Sigmoid colon (tissue), 7 donors: ENCODE results near the gene SLC19A1. TPM values are rescaled to one million over a fixed set of nuclear protein-coding genes. Genes with fewer than 3 reads are reported as not detected.

Experiments used
- DNase-seq: peaks from one replicate; pipeline ENCODE4 v3.0.0-alpha.2; 2019
- H3K27ac ChIP-seq, 4 donors: fragments of 200-600 bp; sonication (generic); one replicate each; pipeline ENCODE4 v1.5.1; 2016 to 2019; ENCODE audit warnings: mild to moderate bottlenecking in 1 of 4
- H3K27me3 ChIP-seq, 3 donors: fragments of 200-600 bp; sonication (generic); one replicate each; pipeline ENCODE4 v1.5.1; 2019; ENCODE audit warnings: mild to moderate bottlenecking in 1 of 3
- H3K36me3 ChIP-seq, 4 donors: fragments of 200-600 bp; sonication (generic); one replicate each; pipeline ENCODE4 v1.5.1; 2016 to 2019
- H3K4me1 ChIP-seq, 4 donors: fragments of 200-600 bp; sonication (generic); one replicate each; pipeline ENCODE4 v1.5.1; 2017 to 2019
- H3K4me3 ChIP-seq, 4 donors: fragments of 200-600 bp; sonication (generic); one replicate each; pipeline ENCODE4 v1.5.1; 2017 to 2019; ENCODE audit warnings: mild to moderate bottlenecking in 2 of 4, moderate library complexity in 1 of 4
- H3K9me3 ChIP-seq, 4 donors: fragments of 200-600 bp in 3 of 4; sonication (generic) in 3 of 4; one replicate each; pipeline versions ENCODE4 v1.5.1 to v1.6.1; 2013 to 2019
- EP300 ChIP-seq, 4 donors: sonication (generic); formaldehyde crosslinking; IDR thresholded peaks; one replicate each; pipeline ENCODE4 v1.6.1; 2017; ENCODE audit warnings: antibody characterized with exemption in 4 of 4
- POLR2A ChIP-seq, 2 donors: fragments of 450-650 bp; IDR thresholded peaks; one replicate each; pipeline ENCODE4 v1.6.1; 2016; ENCODE audit warnings: antibody characterized with exemption in 2 of 2, mild to moderate bottlenecking in 2 of 2, moderate library complexity in 2 of 2
- POLR2AphosphoS5 ChIP-seq, 4 donors: sonication (generic); formaldehyde crosslinking; IDR thresholded peaks; one replicate each; pipeline ENCODE4 v1.6.1; 2017; ENCODE audit warnings: antibody characterized with exemption in 4 of 4
- WGBS, 2 donors: extraction: QIAGEN DNeasy Blood & Tissue Kit; methylation state at CpG; one replicate each; pipeline ENCODE4 v1.1.7; 2013; 5-methylcytosine and 5-hydroxymethylcytosine counted together
- intact Hi-C: fragments of 100-400 bp; cut with DNase I; formaldehyde crosslinking; loops from one replicate; pipeline ENCODE4 v1.15.1; 2023
- polyA plus RNA-seq, 3 donors: library from polyadenylated mRNA; stranded (reverse); fragments of 200-250 nt; gene quantifications; one replicate each; pipeline ENCODE4 v1.2.3, GENCODE V29; 2013
- total RNA-seq, 4 donors: library from RNA; depleted of rRNA; stranded (reverse); fragments of >200 nt; gene quantifications; one replicate each; pipeline ENCODE4 v1.1.0, GENCODE V29; 2016
- TF ChIP-seq, protein P1 (sequence below), 4 experiments: fragments of 450-650 bp in 3 of 4; fragments of 200-600 bp in 1 of 4; IDR thresholded peaks; one replicate each; pipeline ENCODE4 v1.5.1; 2016 to 2019; ENCODE audit warnings: antibody characterized with exemption in 4 of 4, mild to moderate bottlenecking in 3 of 4, moderate library complexity in 2 of 4
- donor health status: healthy with polysubstance abuse.
- donor health status: Bipolar disorder and iron deficiency.
- donor health status: healthy.

The SLC19A1 gene
- total and polyA plus RNA-seq, 7 donors: 1.8 to 10.7 (median 2.5) TPM

DNA sequence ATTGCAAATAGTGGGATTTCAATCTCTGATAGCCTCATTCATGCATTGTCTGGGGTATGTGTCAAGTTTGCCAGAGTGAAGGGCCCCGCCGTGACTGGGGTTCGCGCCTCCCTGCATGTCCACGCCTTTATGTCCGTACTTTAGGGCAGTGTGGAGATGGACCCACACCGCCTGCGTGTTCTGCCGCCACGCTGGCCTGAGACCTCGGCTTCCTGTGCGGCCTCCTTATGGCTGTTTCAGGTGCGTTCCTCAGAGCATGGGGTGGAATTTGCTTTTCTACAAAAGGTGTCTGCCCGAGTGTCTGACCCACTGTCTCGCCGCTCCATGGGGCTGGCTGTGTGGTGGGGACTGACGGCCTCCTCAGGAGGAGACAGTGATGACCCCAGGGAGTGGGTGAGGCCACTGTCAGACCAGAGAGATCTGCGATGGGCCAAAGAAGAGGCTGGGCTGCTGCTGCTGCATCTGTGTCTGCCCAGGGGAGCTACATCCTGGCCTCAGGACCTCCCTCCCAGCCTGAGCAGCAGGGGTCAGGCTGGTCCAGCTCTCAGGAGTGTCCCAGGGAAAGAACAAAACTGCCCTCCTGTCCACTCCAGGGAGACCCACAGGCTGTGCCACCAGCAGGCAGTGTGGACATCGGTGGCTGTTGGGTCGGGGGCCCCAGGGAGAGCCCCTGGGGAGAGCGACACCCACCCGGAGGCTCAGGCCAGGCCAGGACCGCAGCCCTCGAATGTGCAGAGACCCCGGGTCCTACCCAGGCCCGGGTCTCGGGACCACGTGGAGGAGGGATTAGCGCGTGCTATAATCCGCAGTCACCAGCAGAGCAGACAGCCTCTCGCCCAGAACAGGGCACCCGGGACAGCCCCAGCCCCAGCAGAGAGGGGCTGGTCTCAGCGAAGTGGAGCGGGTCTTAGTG, 9.8 kb upstream of the SLC19A1 start:
- Histone ChIP-seq H3K36me3 (no peaks in the 10 kb centered on the region), H3K9me3 (no peaks in the 10 kb centered on the region), H3K4me1 (peaks cover 0 to 12% (median 11%) of the 10 kb centered on the region in 4 donors), H3K27me3 (no peaks in the 10 kb centered on the region), H3K27ac (peak overlapping the region in 1 of 4 donors; percentile 6), H3K4me3 (no peak overlapping the region)
- TF ChIP-seq, protein P1, sequence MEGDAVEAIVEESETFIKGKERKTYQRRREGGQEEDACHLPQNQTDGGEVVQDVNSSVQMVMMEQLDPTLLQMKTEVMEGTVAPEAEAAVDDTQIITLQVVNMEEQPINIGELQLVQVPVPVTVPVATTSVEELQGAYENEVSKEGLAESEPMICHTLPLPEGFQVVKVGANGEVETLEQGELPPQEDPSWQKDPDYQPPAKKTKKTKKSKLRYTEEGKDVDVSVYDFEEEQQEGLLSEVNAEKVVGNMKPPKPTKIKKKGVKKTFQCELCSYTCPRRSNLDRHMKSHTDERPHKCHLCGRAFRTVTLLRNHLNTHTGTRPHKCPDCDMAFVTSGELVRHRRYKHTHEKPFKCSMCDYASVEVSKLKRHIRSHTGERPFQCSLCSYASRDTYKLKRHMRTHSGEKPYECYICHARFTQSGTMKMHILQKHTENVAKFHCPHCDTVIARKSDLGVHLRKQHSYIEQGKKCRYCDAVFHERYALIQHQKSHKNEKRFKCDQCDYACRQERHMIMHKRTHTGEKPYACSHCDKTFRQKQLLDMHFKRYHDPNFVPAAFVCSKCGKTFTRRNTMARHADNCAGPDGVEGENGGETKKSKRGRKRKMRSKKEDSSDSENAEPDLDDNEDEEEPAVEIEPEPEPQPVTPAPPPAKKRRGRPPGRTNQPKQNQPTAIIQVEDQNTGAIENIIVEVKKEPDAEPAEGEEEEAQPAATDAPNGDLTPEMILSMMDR (IDR thresholded peaks at IDR 0.05): no peak
- TF ChIP-seq EP300 (IDR thresholded peaks at IDR 0.05): no peak
- TF ChIP-seq POLR2A (IDR thresholded peaks at IDR 0.05): no peak
- no peak for TF ChIP-seq POLR2AphosphoS5 (IDR thresholded peaks at IDR 0.05)
- peak; percentile 56 for DNase-seq
- intact Hi-C loops: no loop called here
- WGBS, 2 donors: 88 to 89% methylated on average over 35 of the region's 35 CpGs

DNA sequence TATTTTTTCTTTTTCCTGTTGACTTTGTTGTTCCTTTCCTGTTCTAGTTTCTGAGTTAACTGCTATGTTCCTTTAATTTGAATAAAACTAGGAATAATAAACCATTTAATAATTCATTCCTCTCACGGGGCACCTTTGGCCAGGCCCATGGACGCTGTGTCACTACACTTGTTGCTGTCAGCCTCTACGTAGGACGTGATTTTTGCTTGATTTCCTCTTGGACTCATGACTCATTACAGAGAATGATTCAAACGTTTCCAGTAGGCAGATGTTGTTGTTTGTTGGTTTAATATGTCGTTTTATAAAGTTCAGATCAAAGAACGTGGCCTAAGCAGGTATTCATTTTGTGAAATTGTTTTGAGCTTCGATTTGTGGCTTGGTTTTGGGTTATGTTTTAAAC, 9.1 kb upstream of the SLC19A1 start:
- Histone ChIP-seq H3K4me3 (no peak overlapping the region), H3K27me3 (no peaks in the 10 kb centered on the region), H3K9me3 (no peaks in the 10 kb centered on the region), H3K27ac (peak overlapping the region in 3 of 4 donors; percentile 5 to 57 (median 48)), H3K36me3 (no peaks in the 10 kb centered on the region), H3K4me1 (peaks cover 0 to 11% (median 7%) of the 10 kb centered on the region in 4 donors)
- WGBS, 2 donors: 33 to 43% methylated on average over 8 of the region's 8 CpGs
- intact Hi-C loops: no loop called here
- DNase-seq: no peak
- TF ChIP-seq, protein P1 (IDR thresholded peaks at IDR 0.05): no peak
- TF ChIP-seq EP300 (IDR thresholded peaks at IDR 0.05): no peak
- TF ChIP-seq POLR2AphosphoS5 (IDR thresholded peaks at IDR 0.05): peak in 1 of 4 donors; percentile 38
- no peak for TF ChIP-seq POLR2A (IDR thresholded peaks at IDR 0.05)

DNA sequence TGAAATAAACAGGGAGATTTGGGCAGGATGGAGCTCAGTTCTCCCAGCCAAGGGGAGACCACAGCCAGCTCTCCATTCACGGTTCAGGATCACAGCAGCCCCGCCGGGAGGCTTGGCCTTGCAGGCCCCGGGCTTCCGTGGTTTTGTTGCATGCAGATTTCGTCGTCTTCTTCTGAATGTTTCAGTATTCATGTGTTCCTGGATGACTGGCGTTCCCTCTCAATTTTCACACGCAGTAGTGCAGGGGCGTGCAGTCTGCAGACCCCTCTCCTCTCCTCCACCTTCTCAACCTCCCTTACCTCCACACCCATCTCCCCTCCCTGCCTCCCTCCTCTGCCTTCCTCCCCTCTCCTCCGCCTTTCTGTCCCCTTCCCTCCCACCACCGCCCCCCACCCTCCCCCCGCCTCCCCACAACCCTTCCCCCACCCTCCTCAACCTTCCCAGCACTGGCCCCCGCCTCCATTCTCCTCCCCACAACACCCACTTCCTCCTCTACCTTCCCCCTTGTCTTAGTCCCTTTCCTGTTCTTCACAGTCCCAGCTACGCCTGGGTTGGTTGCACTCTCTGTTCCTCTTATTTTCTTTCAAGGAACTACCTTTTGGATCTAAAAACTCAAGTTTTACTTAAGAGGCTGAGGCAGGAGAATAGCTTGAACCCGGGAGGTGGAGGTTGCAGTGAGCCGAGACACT, 8.4 kb upstream of the SLC19A1 start:
- no peaks in the 10 kb centered on the region for H3K36me3 ChIP-seq
- H3K9me3 ChIP-seq: no peaks in the 10 kb centered on the region
- no peak for TF ChIP-seq POLR2A (IDR thresholded peaks at IDR 0.05)
- peaks cover 0 to 8% (median 3%) of the 10 kb centered on the region in 4 donors for H3K4me1 ChIP-seq
- H3K27me3 ChIP-seq: no peaks in the 10 kb centered on the region
- WGBS, 2 donors: 28 to 67% methylated on average over 17 of the region's 17 CpGs
- intact Hi-C loops: no loop called here
- H3K4me3 ChIP-seq: no peak overlapping the region
- DNase-seq: peak; percentile 66
- peak overlapping the region in 3 of 4 donors; percentile 5 to 57 (median 48) for H3K27ac ChIP-seq

DNA sequence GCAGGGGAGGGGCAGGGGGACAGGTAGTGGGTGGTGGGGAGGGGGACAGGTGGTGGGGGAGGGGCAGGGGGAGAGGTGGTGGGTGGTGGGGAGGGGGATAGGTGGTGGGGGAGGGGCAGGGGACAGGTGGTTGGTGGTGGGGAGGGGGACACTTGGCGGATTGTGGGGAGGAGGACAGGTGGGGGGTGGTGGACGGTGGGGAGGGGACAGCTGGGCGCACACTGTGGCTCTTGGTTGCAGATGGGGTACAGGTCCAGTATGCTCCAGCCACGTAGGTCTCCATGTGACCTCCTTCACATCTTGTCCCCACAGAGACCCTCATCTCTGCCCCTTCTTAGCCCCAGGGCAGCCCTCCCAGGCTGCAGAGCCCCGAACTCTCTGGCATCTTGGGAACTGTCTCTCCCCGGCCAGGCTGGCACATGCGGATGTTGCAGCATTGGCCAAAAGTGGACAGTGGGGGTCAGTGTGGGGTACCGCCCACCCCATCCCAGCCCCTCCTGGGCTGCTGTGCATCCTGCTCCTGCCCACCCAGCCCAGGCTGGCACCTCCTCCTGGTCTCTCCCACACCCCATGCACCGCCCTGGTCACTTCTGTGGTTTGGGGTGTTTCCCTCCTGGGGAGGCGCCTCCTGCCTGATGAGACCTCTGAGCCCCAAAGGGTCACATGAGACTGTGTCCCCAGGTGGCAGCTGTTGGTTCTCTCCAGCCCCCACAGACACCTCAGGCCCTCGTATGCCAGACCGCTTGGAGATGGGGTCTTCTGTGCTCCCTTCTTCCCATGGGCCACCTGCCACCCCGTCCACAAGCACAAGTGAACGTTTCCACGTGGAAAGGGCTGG, 7.6 kb upstream of the SLC19A1 start:
- Histone ChIP-seq H3K36me3 (no peaks in the 10 kb centered on the region), H3K27ac (peak overlapping the region in 1 of 4 donors; percentile 14), H3K9me3 (no peaks in the 10 kb centered on the region), H3K4me3 (no peak overlapping the region), H3K27me3 (no peaks in the 10 kb centered on the region), H3K4me1 (peaks cover 0 to 5% (median 0%) of the 10 kb centered on the region in 4 donors)
- intact Hi-C loops: loop anchor here (10.0 kb wide), 1 partner anchor 255 kb away; no protein-coding TSS in a partner anchor
- WGBS, 2 donors: 66 to 72% methylated on average over 15 of the region's 15 CpGs
- TF ChIP-seq EP300 (IDR thresholded peaks at IDR 0.05) (no peak), POLR2A (IDR thresholded peaks at IDR 0.05) (no peak), POLR2AphosphoS5 (IDR thresholded peaks at IDR 0.05) (no peak)
- TF ChIP-seq, protein P1 (IDR thresholded peaks at IDR 0.05): no peak
- DNase-seq: peak; percentile 64
